CD4-positive, alpha-beta T cell (primary cell): ENCODE results near the gene BCL7B. TPM values are rescaled to one million over a fixed set of nuclear protein-coding genes. Genes with fewer than 3 reads are reported as not detected.

ENCODE experiments used
- total RNA-seq, 174 experiments: library from RNA in 2 of 174; stranded (reverse) in 2 of 174; gene quantifications; one replicate each; pipeline ENCODE4 v1.2.3 and lab custom pipeline; 2021 to 2026

BCL7B gene
- total RNA-seq, 2 experiments from 2014 or later: 102 TPM

Other genes starting within 250 kb of the BCL7B start
- 10 to 100 TPM; 31.2 to 32.6 TPM for gene NSUN5, start 248.9 kb downstream of the BCL7B start, total RNA-seq
- gene TRIM50, start 229.6 kb downstream of the BCL7B start, total RNA-seq: under 1 TPM in 1 of 2 experiments, not detected in 1; 0.17 TPM
- gene FKBP6, start 229.5 kb downstream of the BCL7B start, total RNA-seq: not detected
- gene FZD9, start 123.9 kb downstream of the BCL7B start, total RNA-seq: not detected
- gene BAZ1B, start 35.4 kb downstream of the BCL7B start, total RNA-seq: 10 to 100 TPM; 32.8 to 35.5 TPM
- gene TBL2, start 20.9 kb upstream of the BCL7B start, total RNA-seq: 10 to 100 TPM; 25.2 to 27.2 TPM
- not detected for gene MLXIPL, start 66.8 kb upstream of the BCL7B start, total RNA-seq
- under 1 TPM; 0.81 to 0.96 TPM for gene VPS37D, start 110.1 kb upstream of the BCL7B start, total RNA-seq
- gene DNAJC30, start 125.8 kb upstream of the BCL7B start, total RNA-seq: 10 to 100 TPM; 14.0 to 14.4 TPM
- gene BUD23, start 125.9 kb upstream of the BCL7B start, total RNA-seq: 100 to 1,000 TPM in 1 of 2 experiments, 10 to 100 TPM in 1; 96.1 to 103 TPM
- gene STX1A, start 162.0 kb upstream of the BCL7B start, total RNA-seq: 10 to 100 TPM; 15.5 to 20.7 TPM
- 10 to 100 TPM in 1 of 2 experiments, 1 to 10 TPM in 1; 8.5 to 11.5 TPM for gene ABHD11, start 181.1 kb upstream of the BCL7B start, total RNA-seq
- not detected for gene CLDN3, start 212.6 kb upstream of the BCL7B start, total RNA-seq